Lower lobe of right lung (tissue), 2 donors: Measurements from ENCODE around the gene CDK11A. TPM values are rescaled to one million over a fixed set of nuclear protein-coding genes. Genes with fewer than 3 reads are reported as not detected.
A peak's percentile ranks its signal among the peaks of the same experiment; 100 is the strongest.

ENCODE experiments used
- ATAC-seq, 2 donors: fragments of 200-7000 bp; cut with Tn5 transposase; one replicate each; pipeline ENCODE4 v1.9.1; 2020 to 2022; ENCODE audit warnings: mild to moderate bottlenecking in 2 of 2, moderate library complexity in 2 of 2
- DNase-seq: peaks from one replicate; pipeline ENCODE4 v3.0.0-alpha.2; 2020
- H3K27ac ChIP-seq: fragments of 200-600 bp; one replicate; pipeline ENCODE4 v1.8.0; 2022
- H3K27me3 ChIP-seq: fragments of 200-600 bp; one replicate; pipeline ENCODE4 v1.8.0; 2022; ENCODE audit warnings: low read depth
- H3K36me3 ChIP-seq: fragments of 200-600 bp; one replicate; pipeline ENCODE4 v1.8.0; 2022; ENCODE audit warnings: mild to moderate bottlenecking
- H3K4me1 ChIP-seq: fragments of 200-600 bp; one replicate; pipeline ENCODE4 v1.8.0; 2022
- H3K4me3 ChIP-seq: fragments of 200-600 bp; one replicate; pipeline ENCODE4 v1.8.0; 2022; ENCODE audit warnings: mild to moderate bottlenecking
- H3K9me3 ChIP-seq: fragments of 200-600 bp; one replicate; pipeline ENCODE4 v1.8.0; 2022
- CTCF ChIP-seq: fragments of 200-600 bp; IDR thresholded peaks from one replicate; pipeline ENCODE4 v1.8.0; 2022; ENCODE audit warnings: antibody characterized with exemption, mild to moderate bottlenecking
- intact Hi-C: fragments of 100-400 bp; cut with DNase I; formaldehyde crosslinking; loops from one replicate; pipeline ENCODE4 v1.11.0; 2022
- total RNA-seq: library from RNA; stranded (reverse); fragmentation: NEBNext Ultra II Directional; extraction: Animal tissue kit (Norgen Biotek cat#: 25700); gene quantifications from one replicate; pipeline ENCODE4 v1.2.1, GENCODE V29; 2021
- donor health status: DM: no; HTN: yes; CAD: no; lungs with severe emphysema.

The CDK11A gene
- total RNA-seq, 1 donor from 2014 or later = 56.1 TPM

GRCh38 chr1:1684031-1684681 is 40.0 kb downstream of the CDK11A start:
- intact Hi-C loops = no loop called here
- no peak overlapping the region for H3K27ac ChIP-seq
- no peaks in the 10 kb centered on the region for H3K27me3 ChIP-seq
- H3K4me3 ChIP-seq = no peak overlapping the region
- H3K36me3 ChIP-seq = peaks cover 5% of the 10 kb centered on the region
- no peaks in the 10 kb centered on the region for H3K9me3 ChIP-seq
- TF ChIP-seq CTCF = no peak
- ATAC-seq (no peak), DNase-seq (no peak)
- peaks cover 11% of the 10 kb centered on the region for H3K4me1 ChIP-seq

- H3K36me3 ChIP-seq = peaks cover 5% of the 10 kb centered on the region
- H3K4me3 ChIP-seq = no peak overlapping the region
- intact Hi-C loops = no loop called here
- DNase-seq (peak; percentile 29), ATAC-seq (peak; percentile 37 to 54)
- TF ChIP-seq CTCF = no peak
- no peaks in the 10 kb centered on the region for H3K9me3 ChIP-seq
- no peak overlapping the region for H3K27ac ChIP-seq
- H3K4me1 ChIP-seq = peaks cover 13% of the 10 kb centered on the region
- H3K27me3 ChIP-seq = no peaks in the 10 kb centered on the region
Measured at GRCh38 chr1:1683104-1683905, 40.9 kb downstream of the CDK11A start.

- Histone ChIP-seq H3K9me3 (no peaks in the 10 kb centered on the region), H3K27me3 (no peaks in the 10 kb centered on the region), H3K27ac (no peak overlapping the region), H3K4me1 (peaks cover 8% of the 10 kb centered on the region), H3K36me3 (peaks cover 5% of the 10 kb centered on the region), H3K4me3 (no peak overlapping the region)
- DNase-seq (peak; percentile 14), ATAC-seq (no peak)
- intact Hi-C loops = no loop called here
- no peak for TF ChIP-seq CTCF
Measured at GRCh38 chr1:1680912-1681273, 43.3 kb downstream of the CDK11A start.

GRCh38 chr1:1680031-1680911 is 43.9 kb downstream of the CDK11A start:
- DNase-seq (peak; percentile 24), ATAC-seq (no peak)
- H3K9me3 ChIP-seq = no peaks in the 10 kb centered on the region
- no peak overlapping the region for H3K4me3 ChIP-seq
- H3K27ac ChIP-seq = no peak overlapping the region
- H3K4me1 ChIP-seq = peaks cover 8% of the 10 kb centered on the region
- intact Hi-C loops = no loop called here
- no peaks in the 10 kb centered on the region for H3K27me3 ChIP-seq
- TF ChIP-seq CTCF = no peak
- H3K36me3 ChIP-seq = peaks cover 5% of the 10 kb centered on the region

- H3K27me3 ChIP-seq = no peaks in the 10 kb centered on the region
- intact Hi-C loops = no loop called here
- peak in 1 of 2 donors; percentile 38 for ATAC-seq
- no peaks in the 10 kb centered on the region for H3K9me3 ChIP-seq
- TF ChIP-seq CTCF = no peak
- no peak overlapping the region for H3K27ac ChIP-seq
- peaks cover 8% of the 10 kb centered on the region for H3K4me1 ChIP-seq
- DNase-seq = peak; percentile 34
- peaks cover 5% of the 10 kb centered on the region for H3K36me3 ChIP-seq
- H3K4me3 ChIP-seq = no peak overlapping the region
Measured at GRCh38 chr1:1678581-1679380, 45.4 kb downstream of the CDK11A start.
